ENCODE measurements around the gene FGL2.
"Not testable (repeated sequence)": the region's sequence is repeated elsewhere in the genome, so short reads cannot be mapped to it uniquely, and the experiment has no call there.

The FGL2 gene, protein sequence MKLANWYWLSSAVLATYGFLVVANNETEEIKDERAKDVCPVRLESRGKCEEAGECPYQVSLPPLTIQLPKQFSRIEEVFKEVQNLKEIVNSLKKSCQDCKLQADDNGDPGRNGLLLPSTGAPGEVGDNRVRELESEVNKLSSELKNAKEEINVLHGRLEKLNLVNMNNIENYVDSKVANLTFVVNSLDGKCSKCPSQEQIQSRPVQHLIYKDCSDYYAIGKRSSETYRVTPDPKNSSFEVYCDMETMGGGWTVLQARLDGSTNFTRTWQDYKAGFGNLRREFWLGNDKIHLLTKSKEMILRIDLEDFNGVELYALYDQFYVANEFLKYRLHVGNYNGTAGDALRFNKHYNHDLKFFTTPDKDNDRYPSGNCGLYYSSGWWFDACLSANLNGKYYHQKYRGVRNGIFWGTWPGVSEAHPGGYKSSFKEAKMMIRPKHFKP

DNA sequence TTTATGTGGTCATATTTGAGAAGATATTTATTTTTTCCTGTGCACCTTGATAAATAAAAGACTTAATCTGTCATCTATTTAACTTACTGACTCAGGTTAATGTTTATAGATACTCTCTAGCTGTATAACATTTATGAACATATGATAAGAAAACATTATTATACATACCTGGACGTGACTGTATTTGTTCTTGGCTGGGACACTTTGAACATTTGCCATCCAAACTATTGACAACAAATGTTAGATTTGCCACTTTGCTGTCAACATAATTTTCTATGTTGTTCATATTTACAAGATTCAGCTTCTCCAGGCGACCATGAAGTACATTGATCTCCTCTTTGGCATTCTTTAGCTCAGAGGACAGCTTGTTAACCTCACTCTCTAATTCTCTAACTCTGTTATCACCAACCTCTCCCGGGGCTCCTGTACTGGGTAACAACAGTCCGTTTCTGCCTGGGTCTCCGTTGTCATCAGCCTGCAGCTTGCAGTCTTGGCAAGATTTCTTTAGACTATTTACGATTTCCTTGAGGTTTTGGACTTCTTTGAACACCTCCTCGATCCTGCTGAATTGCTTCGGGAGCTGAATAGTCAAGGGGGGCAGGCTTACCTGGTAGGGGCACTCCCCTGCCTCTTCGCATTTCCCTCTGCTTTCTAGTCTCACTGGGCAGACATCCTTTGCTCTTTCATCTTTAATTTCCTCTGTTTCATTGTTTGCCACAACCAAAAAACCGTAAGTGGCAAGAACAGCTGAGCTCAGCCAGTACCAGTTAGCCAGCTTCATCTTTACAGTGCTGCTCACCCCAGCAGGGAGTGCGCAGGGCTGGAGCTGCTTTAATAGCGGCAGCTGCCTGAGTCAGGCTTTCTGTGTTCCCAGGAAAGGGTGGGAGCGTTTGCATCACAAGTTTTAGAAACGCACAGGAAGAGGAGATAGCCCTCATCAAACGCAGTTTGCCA is at the start of gene FGL2:
FGL2 (minus strand) TSS at position 807 of the 954 bp plus-strand sequence; CDS start at position 781, 26 bp downstream.
- FAIRE-seq: no peak
- peak; percentile 33 for DNase-seq (ENCODE audit: low spot score)

GRCh38 chr7:77248154-77248553 is 48.5 kb upstream of the FGL2 start:
- FAIRE-seq (no peak), DNase-seq (ENCODE audit: low spot score) (no peak)

DNA sequence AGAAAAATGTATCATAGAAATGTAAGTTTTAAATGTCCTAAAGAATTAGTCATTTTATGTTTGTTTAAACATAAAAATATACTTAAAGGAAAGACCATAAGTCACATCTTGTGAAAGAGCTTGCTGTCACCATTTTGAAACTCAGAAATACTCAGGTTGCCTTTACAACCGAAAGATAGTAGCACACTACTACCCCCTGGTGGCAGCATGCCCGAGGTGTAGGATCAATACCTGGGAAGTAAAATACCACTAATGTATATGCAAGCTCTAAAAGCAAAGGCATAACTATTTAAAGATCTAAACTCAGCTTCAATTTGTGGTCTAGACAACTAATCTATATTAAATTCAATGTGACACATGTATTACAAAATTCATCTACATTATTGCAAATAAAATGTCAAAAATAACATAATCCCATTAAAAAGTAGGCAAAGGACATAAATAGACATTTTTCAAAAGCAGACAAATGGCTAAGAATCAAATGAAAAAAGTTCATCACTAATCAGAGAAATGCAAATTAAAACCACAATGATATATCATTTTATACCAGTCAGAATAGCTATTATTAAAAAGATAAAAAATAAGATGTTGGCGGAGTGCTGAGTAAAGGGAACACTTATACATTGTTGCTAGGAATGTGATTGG is 47.7 kb upstream of the FGL2 start:
- FAIRE-seq (peak; percentile 46), DNase-seq (ENCODE audit: low spot score) (peak; percentile 63)

- FAIRE-seq: no peak
- DNase-seq (ENCODE audit: low spot score): no peak
Measured at GRCh38 chr7:77246026-77246640, 46.5 kb upstream of the FGL2 start.

DNA sequence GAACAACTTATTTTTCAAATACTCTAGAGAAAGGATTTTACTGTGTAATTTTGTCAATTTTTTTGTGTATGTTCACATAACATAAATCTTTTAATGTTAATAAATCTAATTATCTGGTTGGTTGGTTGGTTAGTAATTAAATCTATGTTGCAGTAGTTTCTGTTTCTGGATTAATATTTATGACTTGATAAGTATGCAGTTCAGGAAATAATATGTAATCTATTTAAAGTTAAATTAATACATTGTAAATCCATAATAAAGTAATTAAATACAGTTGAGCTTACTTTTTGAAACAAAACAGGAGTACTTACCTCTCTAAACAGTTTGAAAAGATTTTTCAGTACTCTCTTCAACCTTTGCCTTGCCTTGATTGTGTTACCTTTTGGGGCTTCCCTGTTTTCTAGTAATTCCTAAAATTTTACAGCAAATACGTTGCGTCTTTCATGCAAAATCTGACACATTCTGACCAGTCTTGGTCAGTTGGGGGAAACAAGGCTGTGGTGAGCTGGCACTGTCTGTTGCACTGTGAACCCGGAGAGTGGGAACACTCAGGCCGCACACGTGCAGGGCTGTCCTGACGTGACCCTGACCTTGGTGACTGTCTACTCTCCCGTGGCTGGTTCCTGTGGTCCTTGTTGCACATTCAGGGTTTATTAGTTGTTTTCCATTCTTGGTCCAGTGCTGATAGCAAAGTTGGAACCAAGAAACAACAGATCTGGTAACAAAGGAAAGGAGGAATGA is 45.6 kb upstream of the FGL2 start:
- DNase-seq (ENCODE audit: low spot score) (no peak), FAIRE-seq (no peak)

GRCh38 chr7:77244222-77244934 is 44.8 kb upstream of the FGL2 start:
- DNase-seq (ENCODE audit: low spot score): no peak
- FAIRE-seq: peak; percentile 97

DNA sequence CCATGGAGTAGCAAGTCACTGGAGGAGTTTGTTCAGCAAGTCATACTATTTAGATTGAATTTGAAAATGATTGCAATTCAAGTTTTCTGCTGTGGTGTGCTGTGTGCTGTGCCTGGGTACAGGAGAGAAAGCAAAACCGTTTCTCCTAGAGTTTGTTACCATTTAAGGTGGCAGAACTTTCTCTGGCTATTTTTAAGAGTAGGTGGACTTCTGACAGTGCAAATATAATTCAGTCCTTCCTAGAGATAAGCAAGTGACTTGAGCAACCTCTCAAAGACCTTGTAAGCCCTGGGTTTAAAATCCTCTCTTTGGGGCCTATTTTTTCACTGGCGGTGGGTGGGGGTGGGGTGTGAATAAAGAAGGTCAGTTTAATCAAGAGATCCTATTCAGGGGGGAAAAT is 42.9 kb upstream of the FGL2 start:
- DNase-seq (ENCODE audit: low spot score) (no peak), FAIRE-seq (no peak)

DNA sequence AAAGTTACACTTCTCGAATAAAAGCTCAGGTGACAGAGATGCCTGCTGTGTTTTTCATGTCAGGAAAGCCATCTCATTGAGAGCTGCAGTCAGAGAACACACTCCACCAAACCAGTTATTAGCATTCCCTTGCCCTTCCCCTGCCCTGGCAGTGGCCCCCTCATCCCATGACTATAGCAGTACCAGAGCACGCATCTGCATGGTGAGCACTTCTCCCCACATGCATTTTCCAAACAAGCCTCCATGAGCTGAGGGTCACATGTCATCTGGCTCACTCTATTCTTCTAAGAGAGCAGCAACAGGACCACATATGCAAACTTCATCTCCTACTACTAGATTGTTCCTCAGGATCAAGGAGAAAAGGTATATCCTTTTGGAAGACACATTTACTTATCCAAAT is 42.4 kb upstream of the FGL2 start:
- FAIRE-seq (no peak), DNase-seq (ENCODE audit: low spot score) (no peak)

DNA sequence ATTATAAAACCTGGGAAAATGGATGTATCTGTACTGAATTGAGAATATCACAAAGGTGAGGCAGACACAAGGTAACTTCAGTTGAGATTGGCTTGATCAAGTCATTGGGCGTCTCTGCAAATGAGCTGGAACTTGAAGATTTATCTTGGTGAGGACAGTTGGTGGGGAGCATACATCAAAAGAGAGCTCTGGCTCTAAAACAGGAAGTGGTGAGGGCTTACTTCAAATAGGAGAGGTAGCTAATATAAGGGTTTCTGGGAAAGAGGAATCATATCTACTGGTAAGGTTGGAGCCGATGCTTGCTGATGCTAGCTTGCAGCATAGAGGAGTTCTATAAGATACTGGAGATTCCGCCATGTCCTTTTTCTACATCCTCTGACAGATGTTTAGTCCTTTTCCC is 39.9 kb upstream of the FGL2 start:
- FAIRE-seq (no peak), DNase-seq (ENCODE audit: low spot score) (no peak)

DNA sequence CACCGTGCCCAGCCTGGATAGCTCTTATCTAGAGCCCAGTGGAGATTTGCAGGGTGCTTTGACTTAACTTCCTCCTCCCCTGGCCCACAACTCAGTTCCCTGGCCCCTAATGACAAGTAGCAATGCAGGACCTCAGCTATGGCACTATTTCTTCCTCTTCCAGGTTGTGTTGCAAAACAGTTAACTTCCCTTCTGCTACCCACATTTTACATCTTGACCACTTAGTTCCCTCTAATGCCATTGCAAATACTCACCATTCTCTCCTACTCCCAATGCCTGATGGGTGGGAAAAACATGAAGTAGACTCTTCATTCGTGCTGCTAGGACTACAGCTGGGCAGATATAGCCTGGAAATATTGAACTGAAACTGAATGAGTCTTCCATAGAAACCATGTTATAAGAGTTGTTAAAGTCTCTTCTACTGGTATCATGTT is 39.1 kb upstream of the FGL2 start:
- FAIRE-seq: no peak
- DNase-seq (ENCODE audit: low spot score): no peak

DNA sequence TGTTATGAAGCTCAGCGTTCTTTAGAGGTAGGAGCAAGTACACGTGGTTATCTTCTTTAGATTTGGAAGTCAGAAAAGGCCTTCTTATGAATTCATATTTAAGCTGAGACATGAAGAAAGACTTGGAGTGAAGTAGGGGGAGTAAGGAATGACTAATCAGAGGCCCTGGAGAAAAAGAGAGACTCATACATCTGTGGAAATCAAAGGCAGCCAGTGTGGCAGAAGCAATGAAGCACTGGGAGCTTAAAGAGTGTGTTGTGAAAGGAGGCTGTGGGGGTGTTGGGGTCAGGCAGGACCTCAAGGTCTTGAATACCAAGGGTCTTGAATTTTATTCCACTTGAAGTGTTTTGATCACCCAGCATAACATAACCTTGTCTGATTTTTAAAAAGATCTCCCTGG is 35.7 kb upstream of the FGL2 start:
- FAIRE-seq (no peak), DNase-seq (ENCODE audit: low spot score) (no peak)

DNA sequence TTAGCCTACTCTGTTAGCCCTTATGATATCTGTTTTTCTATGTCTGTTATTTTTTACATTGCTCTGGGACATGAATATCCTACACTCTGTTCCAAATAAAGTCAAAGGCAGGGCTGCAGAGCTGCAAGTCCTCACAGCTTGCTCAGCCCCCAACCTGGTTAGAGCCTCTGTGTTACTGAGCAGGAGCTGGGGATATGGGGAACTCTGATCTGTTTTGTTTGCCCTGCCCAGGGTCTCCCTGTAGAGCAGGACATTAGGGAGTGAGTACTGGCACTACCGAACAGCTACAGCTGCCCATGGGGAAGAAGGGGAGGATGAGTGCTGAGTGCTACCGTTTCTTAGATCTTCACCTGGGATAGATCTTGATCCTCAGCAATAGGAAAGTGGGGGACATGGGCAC is 32.8 kb upstream of the FGL2 start:
- DNase-seq (ENCODE audit: low spot score) (no peak), FAIRE-seq (no peak)

- not testable (repeated sequence) for FAIRE-seq; DNase-seq (ENCODE audit: low spot score)
Measured at GRCh38 chr7:77228795-77229194, 29.2 kb upstream of the FGL2 start.

DNA sequence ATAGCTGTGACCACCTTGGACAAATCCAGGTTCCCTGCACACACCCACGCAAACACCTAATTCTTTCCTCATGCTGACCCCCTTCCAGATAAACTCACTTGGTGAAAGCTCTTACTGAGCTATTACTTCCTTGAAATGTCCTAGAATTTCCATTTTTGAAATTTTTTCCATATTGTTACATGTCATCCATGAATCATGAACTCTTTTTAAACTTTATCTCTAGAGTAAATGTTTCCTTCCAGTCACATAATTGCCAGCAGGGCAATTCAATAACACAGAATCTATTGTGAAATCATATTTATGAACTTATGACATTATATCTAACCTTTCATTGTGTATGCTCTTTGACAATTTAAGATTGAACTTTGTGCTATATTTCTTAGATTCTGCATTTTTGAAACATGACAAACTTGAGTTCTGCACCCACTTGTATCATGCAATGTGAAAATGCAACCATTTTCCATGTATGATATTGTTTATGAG is 26.8 kb upstream of the FGL2 start:
- DNase-seq (ENCODE audit: low spot score): no peak
- FAIRE-seq: no peak

GRCh38 chr7:77223261-77223660 is 23.6 kb upstream of the FGL2 start:
- FAIRE-seq (no peak), DNase-seq (ENCODE audit: low spot score) (peak; percentile 41)

GRCh38 chr7:77222819-77223218 is 23.2 kb upstream of the FGL2 start:
- DNase-seq (ENCODE audit: low spot score) (no peak), FAIRE-seq (no peak)

DNA sequence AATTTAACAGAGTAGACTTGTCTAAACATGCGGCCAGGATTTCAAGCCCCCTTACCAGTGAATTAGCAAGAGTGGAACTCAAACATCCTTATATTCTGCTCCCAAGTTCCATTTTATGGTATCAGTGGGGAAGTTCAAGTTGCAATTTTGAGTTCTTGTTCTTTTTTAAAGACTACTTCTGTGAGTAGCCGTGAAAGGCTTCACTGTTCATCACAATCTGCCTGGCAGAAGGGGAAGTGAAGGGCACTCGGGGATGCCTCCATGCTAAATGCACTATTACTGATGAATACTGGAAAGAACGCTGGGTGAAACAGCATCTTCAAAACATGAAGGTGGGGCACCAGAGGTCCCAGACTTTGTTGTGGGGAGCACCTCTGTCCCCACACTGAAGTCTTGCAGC is 22.4 kb upstream of the FGL2 start:
- DNase-seq (ENCODE audit: low spot score): no peak
- FAIRE-seq: no peak

DNA sequence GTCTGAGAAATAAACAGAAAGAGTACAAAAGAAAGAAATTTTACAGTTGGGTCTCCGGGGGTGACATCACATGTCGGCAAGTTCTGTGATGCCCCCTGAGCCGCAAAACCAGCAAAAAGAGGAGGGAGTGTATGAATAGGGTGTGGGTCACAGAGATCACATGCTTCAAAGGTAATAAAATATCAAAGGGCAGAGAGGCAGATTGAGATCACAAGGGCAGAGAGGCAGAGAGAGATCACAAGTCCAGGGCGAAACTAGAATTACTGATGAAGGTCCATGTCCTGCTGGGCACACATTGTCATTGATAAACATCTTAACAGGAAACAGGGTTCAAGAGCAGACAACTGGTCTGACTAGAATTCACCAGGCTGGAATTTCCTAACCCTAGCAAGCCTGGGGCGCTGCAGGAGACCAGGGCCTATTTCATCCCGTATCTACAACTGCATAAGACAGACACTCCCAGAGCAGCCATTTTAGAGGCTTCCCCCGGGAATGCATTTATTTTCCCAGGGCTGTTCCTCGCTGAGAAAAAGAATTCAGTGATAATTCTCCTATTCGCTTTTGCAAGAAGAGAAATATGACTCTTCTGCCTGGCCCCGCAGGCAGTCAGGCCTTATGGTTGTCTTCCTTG is 20.2 kb upstream of the FGL2 start:
- not testable (repeated sequence) for FAIRE-seq; DNase-seq (ENCODE audit: low spot score)

- DNase-seq (ENCODE audit: low spot score): no peak
- peak; percentile 77 for FAIRE-seq
Measured at GRCh38 chr7:77217474-77218185, 18.0 kb upstream of the FGL2 start.
